T-helper 1 cell treated with Interleukin-12 subunit alpha and Interleukin-12 subunit beta and Interleukin-4 antibody, amounts not matched to agents 30 μg/mL and 1 μg/mL, for 36 hours (primary cell): ENCODE measurements around the gene SLC12A5.

Experiments
- H3K27ac Mint-ChIP-seq: one replicate; pipeline ENCODE4 v1.8.0; 2021; ENCODE audit warnings: mild to moderate bottlenecking, mixed read lengths
- H3K27me3 Mint-ChIP-seq: one replicate; pipeline ENCODE4 v1.8.0; 2021; ENCODE audit warnings: low read depth, mixed read lengths
- H3K36me3 Mint-ChIP-seq: one replicate; pipeline ENCODE4 v1.8.0; 2021; ENCODE audit warnings: low read depth, mixed read lengths
- H3K4me1 Mint-ChIP-seq: one replicate; pipeline ENCODE4 v1.8.0; 2021; ENCODE audit warnings: low read depth, mixed read lengths
- H3K4me3 Mint-ChIP-seq: one replicate; pipeline ENCODE4 v1.8.0; 2021; ENCODE audit warnings: mild to moderate bottlenecking, moderate library complexity, mixed read lengths
- H3K9me3 Mint-ChIP-seq: one replicate; pipeline ENCODE4 v1.8.0; 2021; ENCODE audit warnings: mixed read lengths

SLC12A5 gene

DNA sequence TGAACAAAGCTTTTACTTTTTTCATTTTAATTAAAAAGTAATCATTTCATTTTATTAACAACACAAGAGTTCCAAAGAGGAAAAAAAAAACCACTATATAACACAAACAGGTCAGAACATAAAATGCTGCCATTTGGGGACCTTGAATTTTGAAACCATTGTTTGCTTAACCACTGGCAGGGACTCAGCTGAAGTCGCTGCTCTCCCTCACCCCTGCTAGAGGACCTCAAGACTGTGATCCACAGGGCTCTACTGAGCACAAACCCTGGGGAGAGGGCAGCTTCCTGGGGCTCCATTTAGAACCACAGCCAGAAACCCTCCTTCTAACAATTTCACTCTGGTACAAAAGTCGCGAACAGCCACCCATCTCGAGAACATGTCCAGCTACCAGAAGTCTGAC, 32.0 kb downstream of the SLC12A5 start:
- Mint-ChIP-seq H3K4me1 (peaks cover 46% of the 10 kb centered on the region), H3K9me3 (no peaks in the 10 kb centered on the region), H3K4me3 (no peak overlapping the region), H3K27ac (peak overlapping the region; percentile 28), H3K36me3 (peaks cover 59% of the 10 kb centered on the region), H3K27me3 (peaks cover 26% of the 10 kb centered on the region)

DNA sequence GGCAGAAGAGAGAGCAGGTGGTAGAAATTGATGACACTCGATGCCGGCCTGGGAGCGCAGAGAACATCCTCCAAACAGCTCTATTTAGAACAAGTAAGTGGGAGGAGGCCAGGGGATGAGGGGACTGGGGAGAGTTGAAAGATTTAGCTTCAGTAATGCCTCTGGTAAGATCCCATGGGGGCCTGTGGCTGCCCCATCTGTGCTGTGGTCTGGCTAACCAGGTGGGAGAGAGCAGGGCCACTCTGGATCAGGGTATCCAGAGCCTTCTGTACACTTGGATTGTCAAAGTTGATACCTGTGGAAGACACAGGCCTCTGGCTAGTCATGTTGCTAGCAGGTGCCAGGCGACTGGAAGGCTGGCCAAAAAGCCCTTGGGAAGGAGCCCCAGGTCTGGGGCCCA, 33.1 kb downstream of the SLC12A5 start:
- Mint-ChIP-seq H3K4me1 (peaks cover 46% of the 10 kb centered on the region), H3K27ac (no peak overlapping the region), H3K9me3 (no peaks in the 10 kb centered on the region), H3K4me3 (no peak overlapping the region), H3K27me3 (peaks cover 14% of the 10 kb centered on the region), H3K36me3 (peaks cover 61% of the 10 kb centered on the region)

DNA sequence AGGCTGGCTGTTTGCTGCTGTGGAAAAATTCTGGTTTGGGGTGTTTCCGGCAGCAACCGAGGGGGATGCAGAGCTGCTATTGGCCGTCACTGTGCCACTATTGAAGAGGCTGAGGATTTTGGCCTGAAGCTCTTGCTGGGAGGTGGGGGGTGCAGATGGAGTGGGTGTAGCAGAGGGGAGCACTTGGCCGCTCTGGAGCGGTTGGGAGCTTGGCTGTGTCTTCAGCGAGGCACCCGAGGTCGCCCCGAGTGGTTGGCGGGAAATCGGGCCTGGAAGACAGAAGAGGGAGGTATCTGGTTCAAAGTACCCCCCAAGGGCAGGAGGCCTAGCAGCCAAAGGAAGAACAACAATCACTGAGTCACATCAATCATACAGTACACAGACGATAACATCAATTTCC, 33.6 kb downstream of the SLC12A5 start:
- no peak overlapping the region for H3K27ac Mint-ChIP-seq
- peaks cover 61% of the 10 kb centered on the region for H3K36me3 Mint-ChIP-seq
- peaks cover 12% of the 10 kb centered on the region for H3K27me3 Mint-ChIP-seq
- no peak overlapping the region for H3K4me3 Mint-ChIP-seq
- H3K4me1 Mint-ChIP-seq: peaks cover 46% of the 10 kb centered on the region
- no peaks in the 10 kb centered on the region for H3K9me3 Mint-ChIP-seq

DNA sequence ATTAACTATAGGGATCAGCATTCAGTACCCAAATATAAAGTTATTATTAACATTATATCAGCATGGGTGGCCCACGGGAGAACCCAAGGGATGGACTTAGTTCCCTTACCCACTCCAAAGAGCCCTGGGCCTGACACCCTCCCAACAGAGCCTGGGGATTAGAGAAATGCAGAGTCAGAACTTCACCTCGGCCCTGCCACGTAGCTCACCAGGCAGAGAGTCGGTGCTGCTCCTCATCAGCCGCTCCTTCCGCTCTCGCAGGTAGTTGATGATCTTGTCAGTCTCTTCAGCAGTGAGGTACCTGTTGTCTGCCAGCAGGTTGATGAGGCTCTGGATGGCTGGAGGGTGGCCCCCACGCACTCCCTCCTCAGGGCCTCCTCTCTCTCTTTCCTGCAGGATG, 34.1 kb downstream of the SLC12A5 start:
- Mint-ChIP-seq H3K4me1 (peaks cover 44% of the 10 kb centered on the region), H3K36me3 (peaks cover 63% of the 10 kb centered on the region), H3K27ac (peak overlapping the region; percentile 83), H3K27me3 (peaks cover 10% of the 10 kb centered on the region), H3K4me3 (peak overlapping the region; percentile 18), H3K9me3 (no peaks in the 10 kb centered on the region)

DNA sequence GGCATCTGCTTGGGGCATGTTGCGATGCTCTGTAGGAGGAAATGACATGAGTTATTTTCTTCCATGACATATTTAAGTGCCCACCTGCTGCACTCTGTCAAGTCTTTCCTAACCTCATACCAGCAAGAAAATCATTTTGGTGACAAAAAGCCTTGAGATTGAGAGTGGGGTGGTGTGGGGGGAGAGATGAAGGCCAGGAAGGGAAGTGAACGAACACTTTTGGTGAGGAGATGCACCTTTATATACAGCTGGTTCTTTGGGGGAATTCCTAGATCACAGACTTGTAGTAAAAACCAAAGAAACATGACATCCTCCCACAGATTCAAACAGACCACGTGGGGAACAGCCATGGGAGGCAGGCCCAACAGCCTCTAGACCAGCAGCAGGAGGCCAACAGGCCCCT, 34.6 kb downstream of the SLC12A5 start:
- H3K4me1 Mint-ChIP-seq: peaks cover 44% of the 10 kb centered on the region
- no peaks in the 10 kb centered on the region for H3K9me3 Mint-ChIP-seq
- H3K36me3 Mint-ChIP-seq: peaks cover 67% of the 10 kb centered on the region
- H3K4me3 Mint-ChIP-seq: peak overlapping the region; percentile 18
- peak overlapping the region; percentile 83 for H3K27ac Mint-ChIP-seq
- H3K27me3 Mint-ChIP-seq: peaks cover 7% of the 10 kb centered on the region

DNA sequence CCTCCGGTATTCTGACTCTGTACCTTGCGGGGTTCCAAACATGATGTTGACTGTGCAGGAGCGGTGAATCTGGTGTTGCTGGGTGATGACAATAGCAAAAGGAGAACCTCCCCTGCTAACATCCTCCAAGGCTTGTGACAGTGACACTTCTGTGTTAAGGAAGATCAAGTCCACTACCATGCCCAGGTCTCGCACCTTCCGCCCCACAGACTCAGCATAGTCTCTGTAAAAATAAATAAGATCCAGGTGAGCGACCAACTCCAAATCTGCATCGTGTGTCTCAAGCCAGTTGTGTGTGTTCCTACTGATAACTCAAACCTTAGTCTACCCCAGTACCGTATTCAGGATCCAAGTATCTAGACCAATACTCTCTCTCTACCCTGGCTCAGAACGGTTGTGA, 36.0 kb downstream of the SLC12A5 start:
- Mint-ChIP-seq H3K9me3 (no peaks in the 10 kb centered on the region), H3K27me3 (no peaks in the 10 kb centered on the region), H3K4me1 (peaks cover 36% of the 10 kb centered on the region), H3K4me3 (no peak overlapping the region), H3K27ac (no peak overlapping the region), H3K36me3 (peaks cover 63% of the 10 kb centered on the region)

DNA sequence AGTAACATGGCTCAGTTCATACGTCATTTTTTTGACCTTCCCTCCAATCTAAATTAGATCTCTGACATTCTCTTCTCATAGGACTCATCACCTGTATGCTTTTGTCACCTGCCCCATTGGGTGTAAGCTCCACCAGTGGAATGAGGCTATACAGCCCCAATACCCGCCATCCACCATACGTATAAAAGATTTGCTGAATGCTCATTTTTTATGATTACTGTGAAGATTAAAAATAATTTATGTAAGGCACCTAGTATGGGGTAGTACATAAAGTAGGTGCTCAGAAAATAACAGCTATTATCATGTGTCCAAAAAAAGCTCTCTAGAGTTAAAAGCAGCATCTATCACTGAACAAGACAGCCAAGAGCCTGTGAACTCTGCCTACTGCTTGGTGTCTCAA, 36.7 kb downstream of the SLC12A5 start:
- no peak overlapping the region for H3K4me3 Mint-ChIP-seq
- H3K36me3 Mint-ChIP-seq: peaks cover 58% of the 10 kb centered on the region
- peaks cover 30% of the 10 kb centered on the region for H3K4me1 Mint-ChIP-seq
- no peaks in the 10 kb centered on the region for H3K27me3 Mint-ChIP-seq
- no peak overlapping the region for H3K27ac Mint-ChIP-seq
- no peaks in the 10 kb centered on the region for H3K9me3 Mint-ChIP-seq

DNA sequence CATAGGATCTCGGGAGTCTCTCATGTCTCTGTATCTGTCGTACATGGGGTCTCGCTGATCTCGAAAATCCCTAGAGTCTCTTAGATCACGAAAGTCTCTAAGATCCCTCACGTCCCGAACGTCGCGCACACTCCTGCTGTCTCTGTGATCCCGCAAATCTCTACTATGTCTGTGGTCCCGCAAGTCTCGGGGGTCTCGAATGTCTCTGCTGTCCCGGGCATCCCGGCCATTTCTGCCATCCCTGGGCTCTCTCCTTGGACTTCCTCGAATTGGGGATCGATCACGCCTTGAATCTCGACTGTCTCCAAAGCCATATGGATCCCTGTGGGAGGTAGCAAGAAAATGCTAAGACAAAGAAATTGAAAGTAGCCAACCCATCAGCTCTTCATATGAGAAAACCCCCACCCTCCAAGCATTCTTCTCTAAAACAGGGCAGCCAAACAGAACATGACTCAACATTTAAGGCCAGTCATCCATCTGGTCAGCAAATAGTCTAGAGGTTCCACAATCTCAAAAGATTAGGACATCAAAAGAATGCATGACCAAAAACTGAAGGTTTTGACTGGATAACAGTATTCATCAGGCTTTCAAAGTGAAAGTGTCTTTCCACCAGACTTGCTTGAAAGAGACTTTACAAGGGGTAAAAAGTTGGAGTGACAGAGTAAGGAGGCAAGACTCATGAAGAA, 41.3 kb downstream of the SLC12A5 start:
- Mint-ChIP-seq H3K27ac (no peak overlapping the region), H3K4me3 (no peak overlapping the region), H3K4me1 (no peaks in the 10 kb centered on the region), H3K9me3 (no peaks in the 10 kb centered on the region), H3K36me3 (peaks cover 22% of the 10 kb centered on the region), H3K27me3 (no peaks in the 10 kb centered on the region)

DNA sequence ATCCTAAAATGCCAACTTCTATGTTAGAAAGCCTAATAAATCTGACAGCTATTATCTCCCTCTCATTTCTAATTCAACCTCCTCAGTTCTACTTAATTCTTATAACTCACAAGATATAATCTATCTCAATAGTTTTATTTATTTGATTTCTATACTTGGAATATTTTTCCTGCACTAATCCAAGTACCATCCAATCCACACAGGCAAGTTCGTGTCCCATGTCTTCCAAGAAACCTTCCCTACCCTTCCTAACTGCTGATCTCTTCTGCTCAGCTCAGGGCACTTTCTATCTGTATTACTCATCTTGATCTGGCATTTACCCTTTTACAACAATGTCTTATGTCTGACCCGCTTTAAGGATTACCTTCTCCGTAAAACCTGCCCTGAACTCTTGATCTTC, 42.6 kb downstream of the SLC12A5 start:
- Mint-ChIP-seq H3K27ac (no peak overlapping the region), H3K9me3 (no peaks in the 10 kb centered on the region), H3K36me3 (peaks cover 15% of the 10 kb centered on the region), H3K4me3 (no peak overlapping the region), H3K4me1 (no peaks in the 10 kb centered on the region), H3K27me3 (no peaks in the 10 kb centered on the region)

DNA sequence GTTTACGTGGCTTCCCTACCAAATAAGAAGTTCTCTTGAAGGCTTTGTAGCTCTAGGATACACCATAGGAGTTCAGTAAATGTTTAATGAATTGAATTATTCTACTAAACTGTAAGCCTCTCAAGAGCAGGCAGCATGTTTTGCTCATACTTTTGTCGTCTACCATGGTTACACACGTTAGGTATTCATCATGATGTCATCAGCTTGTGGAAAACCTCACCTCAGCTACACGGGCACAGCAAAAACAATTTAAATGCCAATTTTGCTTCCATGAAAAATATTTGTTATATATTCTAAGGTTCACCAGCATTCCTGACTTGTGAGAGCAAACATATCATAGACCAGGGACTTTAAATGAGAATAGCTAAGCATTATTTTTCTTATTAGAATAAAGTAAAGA, 44.0 kb downstream of the SLC12A5 start:
- H3K27me3 Mint-ChIP-seq: no peaks in the 10 kb centered on the region
- no peak overlapping the region for H3K4me3 Mint-ChIP-seq
- peaks cover 12% of the 10 kb centered on the region for H3K36me3 Mint-ChIP-seq
- no peak overlapping the region for H3K27ac Mint-ChIP-seq
- H3K4me1 Mint-ChIP-seq: no peaks in the 10 kb centered on the region
- H3K9me3 Mint-ChIP-seq: no peaks in the 10 kb centered on the region

DNA sequence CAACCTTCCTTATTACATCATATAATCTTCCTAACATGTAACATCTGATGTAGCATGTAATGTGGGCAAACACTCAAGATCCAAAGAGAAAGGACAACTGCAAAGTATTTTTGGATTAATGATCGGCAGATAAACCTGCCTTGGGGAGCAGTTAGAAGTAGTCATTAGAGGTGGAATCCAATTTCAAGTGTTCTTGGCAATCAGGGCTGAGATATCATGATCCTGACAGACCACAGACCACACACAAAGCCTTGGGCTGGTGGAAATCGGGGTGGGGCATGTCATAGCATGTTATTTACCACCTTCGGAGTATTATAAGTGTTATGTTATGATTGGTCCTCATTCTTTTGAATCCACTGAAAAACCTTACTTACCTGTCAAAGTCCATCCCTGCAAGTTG, 44.4 kb downstream of the SLC12A5 start:
- Mint-ChIP-seq H3K27me3 (no peaks in the 10 kb centered on the region), H3K4me3 (no peak overlapping the region), H3K27ac (no peak overlapping the region), H3K9me3 (no peaks in the 10 kb centered on the region), H3K36me3 (peaks cover 12% of the 10 kb centered on the region), H3K4me1 (no peaks in the 10 kb centered on the region)

DNA sequence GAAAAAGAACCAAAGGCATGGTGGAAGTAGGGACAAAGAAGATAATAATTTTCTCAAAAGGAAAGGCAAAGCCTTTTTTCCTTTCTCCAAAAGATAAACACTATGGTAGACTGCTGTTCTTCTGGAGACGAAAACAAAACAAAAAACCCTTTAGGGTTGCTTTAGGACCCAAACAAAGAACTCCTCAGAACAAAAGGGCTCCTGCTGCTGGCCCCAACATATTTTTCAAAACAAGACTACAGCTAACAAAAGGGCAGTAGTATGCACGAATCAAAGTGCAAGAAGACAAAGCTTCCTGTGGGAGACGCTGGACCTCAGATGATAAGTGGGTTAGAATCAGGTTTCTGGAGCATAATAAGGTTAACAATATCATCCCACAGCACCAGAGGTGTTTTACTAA, 45.0 kb downstream of the SLC12A5 start:
- H3K36me3 Mint-ChIP-seq: peaks cover 11% of the 10 kb centered on the region
- no peaks in the 10 kb centered on the region for H3K9me3 Mint-ChIP-seq
- no peaks in the 10 kb centered on the region for H3K4me1 Mint-ChIP-seq
- no peak overlapping the region for H3K27ac Mint-ChIP-seq
- H3K27me3 Mint-ChIP-seq: no peaks in the 10 kb centered on the region
- no peak overlapping the region for H3K4me3 Mint-ChIP-seq

DNA sequence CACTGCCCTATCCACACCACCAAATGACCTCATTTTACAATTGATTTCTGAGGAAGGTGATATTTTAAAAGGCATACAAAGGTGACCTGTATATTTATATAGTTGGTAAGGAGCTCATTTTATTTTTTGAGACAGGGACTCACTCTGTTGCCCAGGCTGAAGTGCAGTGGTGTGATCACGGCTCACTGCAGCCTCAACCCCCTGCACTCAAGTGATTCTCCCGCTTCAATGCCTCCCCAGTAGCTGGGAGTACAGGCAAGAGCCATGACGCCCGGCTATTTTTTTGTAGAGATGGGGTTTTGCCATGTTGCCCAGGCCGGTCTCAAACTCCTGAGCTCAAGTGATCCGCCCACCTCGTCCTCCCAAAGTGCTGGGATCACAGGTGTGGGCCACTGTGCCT, 47.8 kb downstream of the SLC12A5 start:
- no peaks in the 10 kb centered on the region for H3K9me3 Mint-ChIP-seq
- no peak overlapping the region for H3K4me3 Mint-ChIP-seq
- no peak overlapping the region for H3K27ac Mint-ChIP-seq
- no peaks in the 10 kb centered on the region for H3K27me3 Mint-ChIP-seq
- H3K36me3 Mint-ChIP-seq: peaks cover 10% of the 10 kb centered on the region
- no peaks in the 10 kb centered on the region for H3K4me1 Mint-ChIP-seq

DNA sequence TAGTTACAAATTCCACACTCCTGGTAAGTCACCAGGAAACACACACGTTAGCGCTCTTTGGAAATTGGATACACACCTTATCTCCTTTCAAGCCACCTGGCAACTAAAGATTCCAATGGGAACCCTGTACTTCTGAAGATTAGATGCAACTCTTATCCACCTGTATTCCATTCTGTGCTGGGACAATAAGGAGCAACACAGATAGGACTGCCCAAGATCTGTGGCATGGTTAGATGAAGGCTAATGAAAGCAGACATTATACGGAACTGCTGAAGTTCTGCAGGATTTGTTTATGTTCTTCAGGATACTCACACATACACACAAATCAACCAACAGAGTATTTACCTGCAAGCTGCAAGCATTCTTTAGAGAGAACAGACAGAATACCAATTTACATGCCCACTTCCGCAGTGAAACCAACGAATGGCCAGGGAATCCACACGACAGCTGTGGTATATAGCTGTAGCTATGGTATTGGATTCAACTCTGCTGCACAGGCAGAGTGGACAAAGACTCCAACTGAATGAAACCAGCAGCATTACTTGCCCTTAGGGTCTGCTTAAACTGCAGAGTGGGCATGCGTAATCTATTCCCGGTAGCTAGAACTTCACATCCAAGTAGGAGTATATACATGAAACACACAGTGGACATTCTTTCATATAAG, 48.8 kb downstream of the SLC12A5 start:
- peaks cover 2% of the 10 kb centered on the region for H3K4me1 Mint-ChIP-seq
- H3K36me3 Mint-ChIP-seq: peaks cover 10% of the 10 kb centered on the region
- no peaks in the 10 kb centered on the region for H3K27me3 Mint-ChIP-seq
- no peak overlapping the region for H3K27ac Mint-ChIP-seq
- H3K9me3 Mint-ChIP-seq: no peaks in the 10 kb centered on the region
- H3K4me3 Mint-ChIP-seq: no peak overlapping the region

DNA sequence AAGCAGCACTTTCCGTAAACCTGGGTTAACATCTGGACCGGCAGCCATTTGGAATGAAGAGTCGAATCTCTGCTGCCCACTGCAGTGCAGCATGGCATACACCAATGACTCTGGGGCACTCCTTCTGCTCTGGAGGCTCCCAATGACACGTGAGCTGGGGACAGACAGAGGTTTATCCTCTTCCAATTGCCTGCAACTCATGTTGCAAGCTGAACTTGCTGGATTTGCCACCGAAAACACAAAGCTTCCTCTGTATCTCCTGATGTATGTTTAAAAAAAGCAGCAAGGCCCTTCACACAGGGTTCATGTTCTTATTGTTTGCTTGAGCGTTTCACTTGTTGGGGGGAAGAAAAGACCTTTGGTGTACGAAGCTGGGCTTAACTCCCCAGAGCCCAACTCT, 49.9 kb downstream of the SLC12A5 start:
- Mint-ChIP-seq H3K4me3 (no peak overlapping the region), H3K27me3 (no peaks in the 10 kb centered on the region), H3K9me3 (no peaks in the 10 kb centered on the region), H3K36me3 (peaks cover 10% of the 10 kb centered on the region), H3K4me1 (peaks cover 2% of the 10 kb centered on the region), H3K27ac (no peak overlapping the region)
